OCI-LY3 (cell line): ENCODE results near the gene CUX1.

ENCODE experiments used
- CTCF ChIP-seq: fragments of 200-600, 300-600 bp; sonication (generic); IDR thresholded peaks from 2 replicates; pipeline ENCODE4 v1.5.1; 2014; ENCODE audit warnings: antibody characterized with exemption, low read length, low read depth
- EZH2phosphoT487 ChIP-seq: fragments of 200-600 bp; shearing (Covaris generic); IDR thresholded peaks from 2 replicates; pipeline ENCODE4 v1.6.1; 2018; ENCODE audit warnings: antibody characterized with exemption, mixed run types, low read depth

GRCh38 chr7:101921061-101921460, 103.6 kb downstream of the CUX1 start:
- TF ChIP-seq CTCF (no peak), EZH2phosphoT487 (no peak)
